PFSK-1 (cell line): ENCODE measurements around the gene EPC1.

Experiments used
- POLR2AphosphoS5 ChIP-seq: IDR thresholded peaks from 2 replicates; pipeline ENCODE4 v1.6.1; 2012; ENCODE audit warnings: low read depth, mild to moderate bottlenecking, control low read depth, low read length, moderate library complexity
- REST ChIP-seq, 2 experiments: IDR thresholded peaks; 2 replicates each; pipeline versions ENCODE4 v1.6.1 to v1.8.0; 2011 to 2012; ENCODE audit warnings: low read depth in 2 of 2, low read length in 2 of 2, control low read depth in 1 of 2, inconsistent platforms in 1 of 2, mild to moderate bottlenecking in 1 of 2, moderate library complexity in 1 of 2; ENCODE audit not compliant: insufficient read depth in 1 of 2
- TAF1 ChIP-seq: IDR thresholded peaks from 2 replicates; pipeline ENCODE4 v1.6.1; 2012; ENCODE audit warnings: low read length, control low read depth, borderline replicate concordance; ENCODE audit not compliant: insufficient read depth

- no peak for TF ChIP-seq REST (IDR thresholded peaks at IDR 0.05; ENCODE audit: insufficient read depth in 1 of 2, low read depth in 2 of 2, low read length in 2 of 2)
- TF ChIP-seq POLR2AphosphoS5: no peak
- TF ChIP-seq TAF1: no peak
These were observed 14.6 kb downstream of the EPC1 start for GRCh38 chr10:32332299-32332750.
